Liver (tissue), 9 donors: Measurements from ENCODE around the gene FBXO7. TPM values are rescaled to one million over a fixed set of nuclear protein-coding genes. Genes with fewer than 3 reads are reported as not detected.

Experiments used
- DNase-seq: peaks from one replicate; pipeline ENCODE4 v3.0.0-alpha.2; 2017; ENCODE audit warnings: low spot score
- H3K27ac ChIP-seq, 2 donors: one replicate each; pipeline ENCODE4 v1.7.0; 2013; ENCODE audit warnings: inconsistent platforms in 2 of 2, low read length in 2 of 2, control low read depth in 1 of 2, low read depth in 1 of 2, mild to moderate bottlenecking in 1 of 2
- H3K27me3 ChIP-seq, 4 donors: one replicate each; pipeline versions ENCODE4 v1.6.1 to v1.7.0; 2013; ENCODE audit warnings: low read length in 3 of 4, inconsistent platforms in 1 of 4, mild to moderate bottlenecking in 1 of 4, moderate library complexity in 1 of 4; ENCODE audit not compliant: control insufficient read depth in 4 of 4, insufficient read depth in 4 of 4
- H3K36me3 ChIP-seq, 4 donors: one replicate each; pipeline versions ENCODE4 v1.6.1 to v1.7.0; 2013; ENCODE audit warnings: low read length in 3 of 4, mild to moderate bottlenecking in 3 of 4, low read depth in 1 of 4, moderate library complexity in 1 of 4; ENCODE audit not compliant: control insufficient read depth in 4 of 4, insufficient read depth in 3 of 4
- H3K4me1 ChIP-seq, 4 donors: one replicate each; pipeline versions ENCODE4 v1.6.1 to v1.7.0; 2013; ENCODE audit warnings: low read length in 3 of 4, mild to moderate bottlenecking in 3 of 4, moderate library complexity in 1 of 4; ENCODE audit not compliant: control insufficient read depth in 4 of 4, insufficient read depth in 4 of 4
- H3K4me3 ChIP-seq, 3 donors: one replicate each; pipeline versions ENCODE4 v1.6.1 to v1.7.0; 2013; ENCODE audit warnings: low read length in 3 of 3, control low read depth in 1 of 3, low read depth in 1 of 3, mild to moderate bottlenecking in 1 of 3
- H3K9ac ChIP-seq, 2 donors: one replicate each; pipeline ENCODE4 v1.7.0; 2013; ENCODE audit warnings: low read length in 2 of 2, mild to moderate bottlenecking in 2 of 2, moderate library complexity in 2 of 2, control low read depth in 1 of 2, low read depth in 1 of 2
- H3K9me3 ChIP-seq, 4 donors: one replicate each; pipeline versions ENCODE4 v1.6.1 to v1.7.0; 2013; ENCODE audit warnings: low read length in 3 of 4; ENCODE audit not compliant: control insufficient read depth in 4 of 4
- CTCF ChIP-seq: fragments of 150-350 bp; IDR thresholded peaks from 2 replicates; pipeline ENCODE4 v1.5.1; 2017; ENCODE audit warnings: improper control_type of control experiment, low read depth, low read length; ENCODE audit not compliant: missing input control
- EGR1 ChIP-seq, 2 donors: IDR thresholded peaks; 2 replicates each; pipeline ENCODE4 v1.6.1; 2016 to 2018; ENCODE audit warnings: antibody characterized with exemption in 2 of 2, low read depth in 2 of 2
- FOXA1 ChIP-seq: IDR thresholded peaks from 2 replicates; pipeline ENCODE4 v1.6.1; 2016; ENCODE audit warnings: antibody characterized with exemption
- FOXA2 ChIP-seq: IDR thresholded peaks from 2 replicates; pipeline ENCODE4 v1.6.1; 2016; ENCODE audit warnings: antibody characterized with exemption
- HNF4A ChIP-seq, 2 donors: conservative IDR thresholded peaks; 2 replicates each; pipeline ENCODE4 v1.6.1; 2016; ENCODE audit warnings: antibody characterized with exemption in 2 of 2, mild to moderate bottlenecking in 2 of 2
- HNF4G ChIP-seq: IDR thresholded peaks from 2 replicates; pipeline ENCODE4 v1.6.1; 2016; ENCODE audit warnings: antibody characterized with exemption
- JUND ChIP-seq, 2 donors: IDR thresholded peaks; 2 replicates each; pipeline ENCODE4 v1.6.1; 2016; ENCODE audit warnings: antibody characterized with exemption in 2 of 2
- NR2F2 ChIP-seq: IDR thresholded peaks from 2 replicates; pipeline ENCODE4 v1.6.1; 2016; ENCODE audit warnings: antibody characterized with exemption
- RAD21 ChIP-seq, 2 donors: IDR thresholded peaks; 2 replicates each; pipeline ENCODE4 v1.6.1; 2016; ENCODE audit warnings: antibody characterized with exemption in 2 of 2, mild to moderate bottlenecking in 2 of 2
- RXRA ChIP-seq, 2 donors: IDR thresholded peaks; 2 replicates each; pipeline ENCODE4 v1.6.1; 2017 to 2018; ENCODE audit warnings: antibody characterized with exemption in 2 of 2, mild to moderate bottlenecking in 1 of 2
- SP1 ChIP-seq: IDR thresholded peaks from 2 replicates; pipeline ENCODE4 v1.6.1; 2018; ENCODE audit warnings: antibody characterized with exemption, mild to moderate bottlenecking
- TAF1 ChIP-seq: conservative IDR thresholded peaks from 2 replicates; pipeline ENCODE4 v1.6.1; 2016; ENCODE audit warnings: antibody characterized with exemption, mild to moderate bottlenecking
- YY1 ChIP-seq: IDR thresholded peaks from 2 replicates; pipeline ENCODE4 v1.6.1; 2016; ENCODE audit warnings: antibody characterized with exemption, mild to moderate bottlenecking
- ZBTB33 ChIP-seq: IDR thresholded peaks from 2 replicates; pipeline ENCODE4 v1.6.1; 2016; ENCODE audit warnings: antibody characterized with exemption
- WGBS: extraction: QIAGEN DNeasy Blood & Tissue Kit; methylation state at CpG from one replicate; pipeline ENCODE4 v1.1.7; 2013; 5-methylcytosine and 5-hydroxymethylcytosine counted together
- polyA plus RNA-seq, 2 donors: library from polyadenylated mRNA; stranded (reverse) in 1 of 2; unstranded in 1 of 2; fragments of 200-250 nt in 1 of 2; fragments of >200 nt in 1 of 2; fragmentation: Nextera tagmentation in 1 of 2; extraction: Ambion mirVana in 1 of 2; gene quantifications; one replicate each; pipeline versions ENCODE4 v1.2.1 to v1.2.3, GENCODE V29; 2013 to 2015
- total RNA-seq, 2 donors: library from RNA; depleted of rRNA; stranded (reverse); fragments of >200 nt; gene quantifications; one replicate each; pipeline ENCODE4 v1.2.3, GENCODE V29; 2014
- TF ChIP-seq, protein P1 (sequence below): IDR thresholded peaks from 2 replicates; pipeline ENCODE4 v1.6.1; 2016; ENCODE audit warnings: antibody characterized with exemption
- TF ChIP-seq, protein P2 (sequence below): IDR thresholded peaks from 2 replicates; pipeline ENCODE4 v1.6.1; 2016; ENCODE audit warnings: antibody characterized with exemption, mild to moderate bottlenecking
- donor health status: healthy.
- donor health status: healthy.
- donor health status: healthy.
- donor health status: healthy.
- donor health status: healthy.

The FBXO7 gene
- total and polyA plus RNA-seq, 4 donors: 37.9 to 179 (median 50.8) TPM

GRCh38 chr22:32541481-32541880 is 66.9 kb downstream of the FBXO7 start:
- no peak for DNase-seq

GRCh38 chr22:32542066-32542676 is 67.6 kb downstream of the FBXO7 start:
- H3K9ac ChIP-seq: no peak overlapping the region
- H3K27ac ChIP-seq: no peak overlapping the region
- no peaks in the 10 kb centered on the region for H3K27me3 ChIP-seq
- TF ChIP-seq, protein P1, sequence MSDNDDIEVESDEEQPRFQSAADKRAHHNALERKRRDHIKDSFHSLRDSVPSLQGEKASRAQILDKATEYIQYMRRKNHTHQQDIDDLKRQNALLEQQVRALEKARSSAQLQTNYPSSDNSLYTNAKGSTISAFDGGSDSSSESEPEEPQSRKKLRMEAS: no peak
- TF ChIP-seq HNF4A (conservative IDR thresholded peaks at IDR 0.05) (no peak), SP1 (no peak), EGR1 (IDR thresholded peaks at IDR 0.05; ENCODE audit: low read depth in 2 of 2) (no peak), TAF1 (no peak), RAD21 (IDR thresholded peaks at IDR 0.05) (no peak), YY1 (no peak), HNF4G (no peak), FOXA1 (no peak), FOXA2 (no peak), NR2F2 (no peak), RXRA (IDR thresholded peaks at IDR 0.05) (no peak)
- TF ChIP-seq, protein P2, sequence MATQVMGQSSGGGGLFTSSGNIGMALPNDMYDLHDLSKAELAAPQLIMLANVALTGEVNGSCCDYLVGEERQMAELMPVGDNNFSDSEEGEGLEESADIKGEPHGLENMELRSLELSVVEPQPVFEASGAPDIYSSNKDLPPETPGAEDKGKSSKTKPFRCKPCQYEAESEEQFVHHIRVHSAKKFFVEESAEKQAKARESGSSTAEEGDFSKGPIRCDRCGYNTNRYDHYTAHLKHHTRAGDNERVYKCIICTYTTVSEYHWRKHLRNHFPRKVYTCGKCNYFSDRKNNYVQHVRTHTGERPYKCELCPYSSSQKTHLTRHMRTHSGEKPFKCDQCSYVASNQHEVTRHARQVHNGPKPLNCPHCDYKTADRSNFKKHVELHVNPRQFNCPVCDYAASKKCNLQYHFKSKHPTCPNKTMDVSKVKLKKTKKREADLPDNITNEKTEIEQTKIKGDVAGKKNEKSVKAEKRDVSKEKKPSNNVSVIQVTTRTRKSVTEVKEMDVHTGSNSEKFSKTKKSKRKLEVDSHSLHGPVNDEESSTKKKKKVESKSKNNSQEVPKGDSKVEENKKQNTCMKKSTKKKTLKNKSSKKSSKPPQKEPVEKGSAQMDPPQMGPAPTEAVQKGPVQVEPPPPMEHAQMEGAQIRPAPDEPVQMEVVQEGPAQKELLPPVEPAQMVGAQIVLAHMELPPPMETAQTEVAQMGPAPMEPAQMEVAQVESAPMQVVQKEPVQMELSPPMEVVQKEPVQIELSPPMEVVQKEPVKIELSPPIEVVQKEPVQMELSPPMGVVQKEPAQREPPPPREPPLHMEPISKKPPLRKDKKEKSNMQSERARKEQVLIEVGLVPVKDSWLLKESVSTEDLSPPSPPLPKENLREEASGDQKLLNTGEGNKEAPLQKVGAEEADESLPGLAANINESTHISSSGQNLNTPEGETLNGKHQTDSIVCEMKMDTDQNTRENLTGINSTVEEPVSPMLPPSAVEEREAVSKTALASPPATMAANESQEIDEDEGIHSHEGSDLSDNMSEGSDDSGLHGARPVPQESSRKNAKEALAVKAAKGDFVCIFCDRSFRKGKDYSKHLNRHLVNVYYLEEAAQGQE: no peak
- H3K9me3 ChIP-seq: no peaks in the 10 kb centered on the region
- no peak for DNase-seq
- WGBS: 93% methylated on average over 8 of the region's 8 CpGs
- H3K4me1 ChIP-seq: peaks cover 0 to 25% (median 13%) of the 10 kb centered on the region in 4 donors
- H3K4me3 ChIP-seq: no peak overlapping the region
- H3K36me3 ChIP-seq: no peaks in the 10 kb centered on the region

More at GRCh38 chr22:32541481-32541880, 66.9 kb downstream of the FBXO7 start:
- Histone ChIP-seq H3K4me1 (peaks cover 0 to 18% (median 12%) of the 10 kb centered on the region in 4 donors), H3K9ac (no peak overlapping the region), H3K27ac (no peak overlapping the region), H3K36me3 (no peaks in the 10 kb centered on the region), H3K4me3 (no peak overlapping the region), H3K9me3 (no peaks in the 10 kb centered on the region), H3K27me3 (no peaks in the 10 kb centered on the region)
- 96% methylated on average over 13 of the region's 13 CpGs for WGBS
- TF ChIP-seq YY1 (no peak), RAD21 (IDR thresholded peaks at IDR 0.05) (no peak), ZBTB33 (no peak), EGR1 (IDR thresholded peaks at IDR 0.05; ENCODE audit: low read depth in 2 of 2) (no peak), HNF4A (conservative IDR thresholded peaks at IDR 0.05) (no peak), CTCF (no peak), RXRA (IDR thresholded peaks at IDR 0.05) (no peak), NR2F2 (no peak), JUND (IDR thresholded peaks at IDR 0.05) (no peak)
- TF ChIP-seq, protein P1: no peak
